HG02840 (cell line): ENCODE data around the gene COL28A1.
"Not testable (repeated sequence)": the region's sequence is repeated elsewhere in the genome, so short reads cannot be mapped to it uniquely, and the experiment has no call there.

Experiments used
- ATAC-seq: cut with Tn5 transposase; IDR thresholded peaks from one replicate; pipeline ENCODE4 v1.9.1; 2021; ENCODE audit warnings: mild to moderate bottlenecking, moderate library complexity, moderate number of reproducible peaks; ENCODE audit not compliant: unreplicated experiment, low FRiP score

COL28A1 gene

GRCh38 chr7:7478569-7478968 lies 57.1 kb downstream of the COL28A1 start:
- no peak for ATAC-seq

DNA sequence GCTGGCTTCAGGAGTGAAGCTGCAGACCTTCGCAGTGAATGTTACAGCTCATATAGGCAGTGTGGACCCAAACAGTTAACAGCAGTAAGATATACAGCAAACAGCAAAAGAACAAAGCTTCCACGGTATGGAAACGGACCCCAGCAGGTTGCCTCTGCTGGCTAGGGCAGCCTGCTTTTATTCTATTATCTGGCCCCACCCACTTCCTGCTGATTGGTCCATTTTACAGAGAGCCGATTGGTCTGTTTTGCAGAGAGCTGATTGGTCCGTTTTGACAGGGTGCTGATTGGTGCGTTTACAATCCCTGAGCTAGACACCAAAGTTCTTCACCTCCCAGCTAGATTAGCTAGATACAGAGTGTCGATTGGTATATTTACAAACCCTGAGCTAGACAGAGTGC lies 58.0 kb downstream of the COL28A1 start:
- ATAC-seq = not testable (repeated sequence)

- no peak for ATAC-seq
Measured at GRCh38 chr7:7476381-7476780, 59.3 kb downstream of the COL28A1 start.

DNA sequence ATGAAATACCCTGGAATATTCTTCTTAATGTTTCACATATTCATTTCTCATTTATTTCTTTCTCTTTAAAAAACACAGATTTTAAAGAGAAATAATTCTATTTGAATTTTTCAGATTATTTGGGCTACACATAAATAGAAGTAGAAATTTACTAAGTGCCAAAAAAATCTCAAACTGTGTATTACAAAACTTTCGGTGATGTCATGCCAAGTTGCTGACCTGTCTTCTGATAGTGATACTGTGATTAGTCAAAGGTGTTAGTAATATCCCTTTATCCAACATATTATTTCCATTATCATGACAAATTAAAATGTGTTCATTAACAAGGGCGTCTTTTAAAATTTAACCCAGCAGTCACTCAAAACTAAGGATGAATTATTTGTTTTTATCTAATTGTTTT lies 60.1 kb downstream of the COL28A1 start:
- ATAC-seq = no peak

- ATAC-seq = no peak
Measured at GRCh38 chr7:7474436-7474835, 61.2 kb downstream of the COL28A1 start.

DNA sequence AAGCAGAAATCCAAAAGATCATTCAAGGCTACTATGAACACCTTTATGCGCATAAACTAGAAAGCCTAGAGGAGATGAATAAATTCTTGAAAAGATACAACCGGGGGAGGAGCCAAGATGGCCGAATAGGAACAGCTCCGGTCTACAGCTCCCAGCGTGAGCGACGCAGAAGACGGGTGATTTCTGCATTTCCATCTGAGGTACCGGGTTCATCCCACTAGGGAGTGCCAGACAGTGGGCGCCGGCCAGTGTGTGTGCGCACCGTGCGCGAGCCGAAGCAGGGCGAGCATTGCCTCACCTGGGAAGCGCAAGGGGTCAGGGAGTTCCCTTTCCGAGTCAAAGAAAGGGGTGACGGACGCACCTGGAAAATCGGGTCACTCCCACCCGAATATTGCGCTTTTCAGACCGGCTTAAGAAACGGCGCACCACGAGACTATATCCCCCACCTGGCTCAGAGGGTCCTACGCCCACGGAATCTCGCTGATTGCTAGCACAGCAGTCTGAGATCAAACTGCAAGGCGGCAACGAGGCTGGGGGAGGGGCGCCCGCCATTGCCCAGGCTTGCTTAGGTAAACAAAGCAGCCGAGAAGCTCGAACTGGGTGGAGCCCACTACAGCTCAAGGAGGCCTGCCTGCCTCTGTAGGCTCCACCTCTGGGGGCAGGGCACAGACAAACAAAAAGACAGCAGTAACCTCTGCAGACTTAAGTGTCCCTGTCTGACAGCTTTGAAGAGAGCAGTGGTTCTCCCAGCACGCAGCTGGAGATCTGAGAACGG lies 70.5 kb downstream of the COL28A1 start:
- ATAC-seq = not testable (repeated sequence)

DNA sequence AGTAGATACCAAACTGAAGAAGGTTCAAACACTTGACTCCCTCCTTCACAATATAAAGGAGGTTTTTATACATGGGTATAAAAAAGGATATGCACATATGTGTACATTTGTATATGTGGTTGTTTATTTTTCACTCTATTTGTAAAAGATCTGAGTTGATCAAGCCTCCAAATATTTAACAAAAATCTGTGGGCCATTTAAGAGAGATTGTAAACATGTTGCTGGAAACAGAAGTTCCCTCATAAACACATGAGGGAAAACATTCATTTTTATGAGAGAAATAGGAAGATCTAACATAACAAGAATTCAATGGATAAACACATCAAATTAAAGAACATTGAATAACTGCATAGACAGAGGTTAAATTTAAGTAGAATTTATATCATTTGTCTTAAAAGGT lies 81.7 kb downstream of the COL28A1 start:
- no peak for ATAC-seq

DNA sequence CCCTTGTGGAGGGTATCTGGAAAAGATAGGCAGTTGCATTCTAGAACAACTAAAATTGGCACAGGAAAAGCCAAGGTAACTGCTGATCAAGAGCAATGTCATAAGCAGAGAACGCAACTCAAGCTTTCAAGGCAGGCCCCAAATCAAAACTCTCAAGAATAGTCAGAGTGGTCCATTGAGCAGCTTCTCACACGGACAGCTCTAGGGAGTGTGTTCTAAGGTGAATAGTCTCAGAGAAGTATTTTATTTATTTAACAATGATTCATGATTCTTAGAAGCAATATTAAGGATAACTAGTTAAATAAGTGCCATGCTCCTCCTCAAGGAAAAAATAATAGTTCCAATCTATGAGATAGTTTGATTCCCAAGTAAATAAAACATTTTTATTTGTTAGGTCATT lies 83.0 kb downstream of the COL28A1 start:
- ATAC-seq = no peak

- no peak for ATAC-seq
Measured at GRCh38 chr7:7452119-7452518, 83.6 kb downstream of the COL28A1 start.

- no peak for ATAC-seq
Measured at GRCh38 chr7:7449055-7449454, 86.6 kb downstream of the COL28A1 start.

GRCh38 chr7:7446616-7447015 lies 89.1 kb downstream of the COL28A1 start:
- no peak for ATAC-seq

DNA sequence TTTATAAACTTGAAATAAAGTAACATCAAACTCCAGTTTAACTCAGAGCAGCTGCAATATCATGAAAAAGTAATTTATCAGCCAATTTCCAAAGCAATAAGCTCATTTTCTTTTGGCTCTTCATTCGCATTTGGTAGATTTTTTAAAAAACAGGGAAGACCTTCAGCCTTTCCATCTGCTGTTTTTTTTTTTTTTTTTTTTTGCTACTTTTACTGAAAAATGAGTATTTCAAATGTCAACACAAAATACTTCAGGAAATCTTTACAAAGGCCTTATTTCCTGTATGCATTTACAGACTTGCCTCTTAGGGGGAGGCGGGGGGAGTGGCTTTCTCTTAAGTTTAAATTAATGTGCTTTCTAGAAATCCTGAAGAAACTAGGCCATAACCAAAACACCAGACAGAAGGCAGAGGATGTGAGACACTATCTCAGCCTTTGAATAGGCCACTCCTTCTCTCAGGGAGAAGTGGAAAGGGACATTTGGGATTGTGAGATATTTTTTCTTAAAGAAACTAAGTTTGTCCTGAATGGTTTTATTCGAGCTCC lies 91.8 kb downstream of the COL28A1 start:
- no peak for ATAC-seq

DNA sequence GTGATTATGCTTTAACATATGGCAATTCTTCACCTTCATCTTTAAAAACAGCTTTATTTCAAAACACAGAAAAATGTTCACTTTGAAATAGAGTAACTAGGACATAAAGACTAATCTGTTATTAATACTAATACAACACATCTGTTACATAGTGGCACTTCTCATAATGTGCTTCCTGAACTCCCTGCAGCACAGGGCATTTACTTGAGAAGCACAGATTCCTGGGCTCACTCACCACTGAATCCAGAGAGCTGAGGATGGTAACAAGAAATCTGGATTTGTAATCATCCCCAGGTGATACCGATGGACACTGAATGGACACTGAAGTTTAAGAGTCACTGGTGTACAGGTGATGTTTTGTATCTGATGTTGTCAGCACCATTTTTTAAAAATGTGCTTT lies 96.1 kb downstream of the COL28A1 start:
- ATAC-seq = no peak

DNA sequence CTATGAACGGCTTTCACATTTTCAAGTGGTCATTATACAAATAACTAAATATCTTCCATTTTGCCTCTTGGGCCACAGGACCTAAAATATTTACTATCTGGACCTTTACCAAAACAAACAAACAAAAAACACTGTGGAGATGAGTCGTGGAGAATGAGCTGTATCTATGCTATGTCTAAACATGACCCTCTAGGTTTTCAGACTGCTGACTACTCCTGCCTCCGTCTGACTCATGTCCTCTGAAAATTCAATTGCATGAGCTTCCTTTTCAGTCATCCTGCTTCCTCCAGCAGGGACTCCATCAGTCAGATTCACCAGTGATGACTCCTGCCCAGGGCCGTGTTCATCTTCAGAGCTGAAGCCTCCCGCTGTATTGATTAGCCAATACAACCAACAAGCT lies 96.8 kb downstream of the COL28A1 start:
- no peak for ATAC-seq

GRCh38 chr7:7435978-7436377 lies 99.7 kb downstream of the COL28A1 start:
- no peak for ATAC-seq

GRCh38 chr7:7434329-7434728 lies 101.3 kb downstream of the COL28A1 start:
- ATAC-seq = no peak

DNA sequence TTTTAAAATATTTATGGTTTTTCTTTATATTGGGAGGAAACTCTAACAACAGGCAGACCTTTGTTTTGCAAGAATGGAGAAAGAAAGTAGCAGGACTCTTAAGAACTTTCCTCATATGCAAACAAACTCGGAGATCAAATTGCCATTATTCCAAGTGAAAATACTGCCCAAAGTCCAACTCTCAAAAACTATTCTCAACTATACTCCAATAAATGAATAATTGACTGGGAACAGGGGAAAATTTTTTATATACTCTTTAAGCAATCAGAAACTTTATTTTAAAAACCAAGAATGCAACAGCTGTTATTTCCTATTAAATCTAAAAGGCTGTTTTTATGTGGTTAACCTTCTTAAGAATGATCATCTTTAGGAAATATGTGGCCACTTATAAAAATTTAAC lies 101.9 kb downstream of the COL28A1 start:
- no peak for ATAC-seq

DNA sequence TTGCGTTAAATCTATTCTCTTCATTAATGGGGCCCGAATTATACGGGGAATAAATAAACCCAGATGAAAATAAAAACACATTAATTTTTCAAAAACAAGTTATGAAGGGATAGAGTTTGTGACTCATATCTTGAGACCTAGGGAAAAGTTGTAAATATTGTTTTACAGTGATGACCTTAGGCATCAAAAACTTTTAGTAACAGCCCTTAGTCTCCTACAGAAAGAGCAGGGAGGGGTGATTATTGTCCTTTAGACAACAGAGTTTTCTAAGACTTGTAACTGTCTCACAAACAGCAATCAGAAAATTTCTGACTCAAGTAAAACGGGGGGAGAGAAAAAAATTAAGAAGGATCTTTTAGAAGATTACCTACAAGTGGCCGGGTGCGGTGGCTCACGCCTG lies 102.7 kb downstream of the COL28A1 start:
- no peak for ATAC-seq

GRCh38 chr7:7428806-7429205 lies 106.9 kb downstream of the COL28A1 start:
- no peak for ATAC-seq

GRCh38 chr7:7427363-7427762 lies 108.3 kb downstream of the COL28A1 start:
- no peak for ATAC-seq

DNA sequence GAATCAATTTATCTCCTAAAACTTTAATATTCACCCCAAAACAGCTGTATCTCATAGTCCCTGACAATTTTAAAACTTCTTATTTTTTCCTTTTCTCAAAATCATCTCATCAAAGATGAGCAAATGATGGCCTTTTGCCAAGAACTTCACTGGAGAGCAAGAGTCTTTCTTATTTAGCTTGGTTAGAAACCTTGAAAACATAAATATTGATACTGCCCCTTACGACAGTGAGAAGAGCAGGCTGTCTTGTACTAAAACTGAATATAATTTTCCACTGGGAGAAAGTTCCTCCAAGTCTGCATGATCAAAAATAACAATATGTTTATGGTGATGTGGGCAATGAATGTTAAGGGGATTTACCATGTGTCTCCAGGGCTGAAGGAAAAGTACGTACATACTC lies 109.0 kb downstream of the COL28A1 start:
- no peak for ATAC-seq

DNA sequence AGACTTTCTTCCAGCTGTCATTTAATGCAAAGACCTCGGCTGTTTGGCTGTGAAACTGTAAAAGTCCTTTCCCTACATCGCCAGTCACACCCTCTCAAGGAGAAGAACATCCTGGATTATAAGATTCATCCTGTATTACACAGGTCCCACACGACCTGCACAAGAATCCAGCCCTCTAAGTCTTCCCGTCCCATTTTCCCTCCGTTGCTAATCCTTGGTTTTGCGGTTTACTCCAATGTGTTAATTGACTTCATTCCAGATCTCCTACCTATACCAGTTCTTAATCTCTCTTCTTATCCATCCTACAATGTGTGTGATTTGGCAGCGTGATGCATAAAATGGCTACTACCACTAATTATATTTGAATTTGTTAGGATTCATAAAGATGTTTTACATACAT lies 110.4 kb downstream of the COL28A1 start:
- ATAC-seq = no peak
